ENCODE data around the gene TMEM229B.

The TMEM229B gene

GRCh38 chr14:67497716-67498115 lies 9.2 kb upstream of the TMEM229B start:
- Histone ChIP-seq H3K36me3 (replicated peaks) (no peaks in the 10 kb centered on the region), H3K27me3 (replicated peaks) (no peaks in the 10 kb centered on the region), H3K4me3 (ENCODE audit: low read depth, low read length) (no peak overlapping the region), H3K27ac (no peak overlapping the region)
- in situ Hi-C loops (cut with HindIII; ENCODE audit: low pct_ligation_motif_present, low sequenced_read_pairs) = no loop called here
- TF ChIP-seq CTCF (IDR thresholded peaks at IDR 0.05; ENCODE audit: low read depth, low read length, missing control alignments) = no peak
- DNase-seq = no peak

- H3K36me3 ChIP-seq (replicated peaks) = no peaks in the 10 kb centered on the region
- H3K4me3 ChIP-seq (ENCODE audit: low read depth, low read length) = no peak overlapping the region
- no peaks in the 10 kb centered on the region for H3K27me3 ChIP-seq (replicated peaks)
- no peak overlapping the region for H3K27ac ChIP-seq
- no peak for DNase-seq
- in situ Hi-C loops (cut with HindIII; ENCODE audit: low pct_ligation_motif_present, low sequenced_read_pairs) = no loop called here
- no peak for TF ChIP-seq CTCF (IDR thresholded peaks at IDR 0.05; ENCODE audit: low read depth, low read length, missing control alignments)
Measured at GRCh38 chr14:67497216-67497615, 8.7 kb upstream of the TMEM229B start.

GRCh38 chr14:67495827-67496226 lies 7.3 kb upstream of the TMEM229B start:
- H3K27me3 ChIP-seq (replicated peaks) = no peaks in the 10 kb centered on the region
- in situ Hi-C loops (cut with HindIII; ENCODE audit: low pct_ligation_motif_present, low sequenced_read_pairs) = no loop called here
- no peak for TF ChIP-seq CTCF (IDR thresholded peaks at IDR 0.05; ENCODE audit: low read depth, low read length, missing control alignments)
- H3K36me3 ChIP-seq (replicated peaks) = no peaks in the 10 kb centered on the region
- no peak overlapping the region for H3K4me3 ChIP-seq (ENCODE audit: low read depth, low read length)
- no peak overlapping the region for H3K27ac ChIP-seq
- DNase-seq = no peak

- Histone ChIP-seq H3K27ac (no peak overlapping the region), H3K27me3 (replicated peaks) (no peaks in the 10 kb centered on the region)
- in situ Hi-C loops (cut with HindIII; ENCODE audit: low pct_ligation_motif_present, low sequenced_read_pairs) = no loop called here
Measured at GRCh38 chr14:67493092-67493717, 4.7 kb upstream of the TMEM229B start.

GRCh38 chr14:67492538-67492937 lies 4.0 kb upstream of the TMEM229B start:
- Histone ChIP-seq H3K36me3 (replicated peaks) (no peaks in the 10 kb centered on the region), H3K27ac (no peak overlapping the region), H3K27me3 (replicated peaks) (no peaks in the 10 kb centered on the region), H3K4me3 (ENCODE audit: low read depth, low read length) (no peak overlapping the region)
- in situ Hi-C loops (cut with HindIII; ENCODE audit: low pct_ligation_motif_present, low sequenced_read_pairs) = no loop called here
- no peak for DNase-seq
- TF ChIP-seq CTCF (IDR thresholded peaks at IDR 0.05; ENCODE audit: low read depth, low read length, missing control alignments) = no peak

More at GRCh38 chr14:67493092-67493717, 4.7 kb upstream of the TMEM229B start:
- Histone ChIP-seq H3K36me3 (replicated peaks) (no peaks in the 10 kb centered on the region), H3K4me3 (ENCODE audit: low read depth, low read length) (no peak overlapping the region)
- no peak for TF ChIP-seq CTCF (IDR thresholded peaks at IDR 0.05; ENCODE audit: low read depth, low read length, missing control alignments)
- no peak for DNase-seq
